Activated gamma-delta T cell (primary cell): ENCODE data around the gene PRR29.
"Not testable (repeated sequence)": the region's sequence is repeated elsewhere in the genome, so short reads cannot be mapped to it uniquely, and the experiment has no call there.

Source experiments
- DNase-seq: peaks from one replicate; lab custom pipeline; 2025; lab: John Stamatoyannopoulos, UW

Gene PRR29

GRCh38 chr17:63974594-63975192 lies 23.5 kb upstream of the PRR29 start:
- no peak for DNase-seq

- no peak for DNase-seq
Observed at GRCh38 chr17:63975541-63976092, 22.5 kb upstream of the PRR29 start.

GRCh38 chr17:63976702-63977101 lies 21.4 kb upstream of the PRR29 start:
- no peak for DNase-seq

GRCh38 chr17:63978272-63979200 lies 19.6 kb upstream of the PRR29 start:
- DNase-seq, result no peak

- not testable (repeated sequence) for DNase-seq
Observed at GRCh38 chr17:63982641-63983040, 15.5 kb upstream of the PRR29 start.

GRCh38 chr17:63983320-63983719 lies 14.8 kb upstream of the PRR29 start:
- DNase-seq, result no peak

- no peak for DNase-seq
Observed at GRCh38 chr17:63984236-63984635, 13.9 kb upstream of the PRR29 start.

GRCh38 chr17:63984651-63985386 lies 13.3 kb upstream of the PRR29 start:
- no peak for DNase-seq

- no peak for DNase-seq
Observed at GRCh38 chr17:63985387-63986140, 12.6 kb upstream of the PRR29 start.

GRCh38 chr17:63986821-63987220 lies 11.3 kb upstream of the PRR29 start:
- DNase-seq, result no peak

- no peak for DNase-seq
Observed at GRCh38 chr17:63987221-63988126, 10.7 kb upstream of the PRR29 start.

GRCh38 chr17:63988127-63988478 lies 10.0 kb upstream of the PRR29 start:
- DNase-seq, result no peak

GRCh38 chr17:63988741-63989621 lies 9.2 kb upstream of the PRR29 start:
- DNase-seq, result no peak

GRCh38 chr17:63989622-63990345 lies 8.4 kb upstream of the PRR29 start:
- DNase-seq, result no peak

GRCh38 chr17:63991611-63992010 lies 6.5 kb upstream of the PRR29 start:
- DNase-seq, result no peak

- no peak for DNase-seq
Observed at GRCh38 chr17:63993368-63993985, 4.7 kb upstream of the PRR29 start.

- DNase-seq, result no peak
Observed at GRCh38 chr17:63995626-63996025, 2.5 kb upstream of the PRR29 start.

GRCh38 chr17:63996430-63997182 lies 1.5 kb upstream of the PRR29 start:
- no peak for DNase-seq
